Neural cell (in vitro differentiated cells): Measurements from ENCODE around the gene NECTIN2. TPM values are rescaled to one million over a fixed set of nuclear protein-coding genes. Genes with fewer than 3 reads are reported as not detected.

Experiments
- H2AFZ ChIP-seq: fragments of 200-600, 300-800 bp; sonication (generic), shearing (Covaris generic); 2 replicates; pipeline ENCODE4 v1.6.0; 2014; ENCODE audit warnings: low read depth, mild to moderate bottlenecking, antibody characterized with exemption, low read length, moderate library complexity
- H3F3A ChIP-seq: fragments of 200-600 bp; shearing (Covaris generic); 2 replicates; pipeline ENCODE4 v1.6.1; 2016; ENCODE audit warnings: mild to moderate bottlenecking, moderate library complexity, mixed read lengths, antibody characterized with exemption, low read length; ENCODE audit not compliant: insufficient read depth, poor library complexity, severe bottlenecking
- H3K27ac ChIP-seq: fragments of 200-600, 300-800 bp; sonication (generic), shearing (Covaris generic); 2 replicates; pipeline ENCODE4 v1.5.1; 2014; ENCODE audit warnings: mild to moderate bottlenecking, low read length, moderate library complexity
- H3K27me3 ChIP-seq: fragments of 300-800, 200-600 bp; sonication (generic), shearing (Covaris generic); 2 replicates; pipeline ENCODE4 v1.6.0; 2014; ENCODE audit warnings: mild to moderate bottlenecking, low read depth, low read length, moderate library complexity; ENCODE audit not compliant: insufficient read depth
- H3K36me3 ChIP-seq: fragments of 300-800, 200-600 bp; sonication (generic), shearing (Covaris generic); 2 replicates; pipeline ENCODE4 v1.5.1; 2014; ENCODE audit warnings: mild to moderate bottlenecking, antibody characterized with exemption, low read length, moderate library complexity; ENCODE audit not compliant: insufficient read depth
- H3K4me2 ChIP-seq: fragments of 300-800, 200-600 bp; sonication (generic), shearing (Covaris generic); 2 replicates; pipeline ENCODE4 v1.6.0; 2014; ENCODE audit warnings: mild to moderate bottlenecking, low read length
- H3K4me3 ChIP-seq: fragments of 300-800, 200-600 bp; sonication (generic), shearing (Covaris generic); 2 replicates; pipeline ENCODE4 v1.5.1; 2014; ENCODE audit warnings: mild to moderate bottlenecking, low read length, moderate library complexity
- H3K79me2 ChIP-seq: fragments of 200-600 bp; shearing (Covaris generic); replicated peaks from 2 replicates; pipeline ENCODE4 v1.6.0; 2014; ENCODE audit warnings: mild to moderate bottlenecking, low read length, moderate library complexity; ENCODE audit not compliant: insufficient read depth
- H3K9ac ChIP-seq: fragments of 300-800, 200-600 bp; sonication (generic), shearing (Covaris generic); 2 replicates; pipeline ENCODE4 v1.6.1; 2016; ENCODE audit warnings: mild to moderate bottlenecking, low read length, mixed read lengths
- H3K9me2 ChIP-seq: fragments of 200-600 bp; shearing (Covaris generic); 2 replicates; pipeline ENCODE4 v1.6.1; 2016; ENCODE audit warnings: mild to moderate bottlenecking, low read length, mixed read lengths; ENCODE audit not compliant: insufficient read depth
- H3K9me3 ChIP-seq: fragments of 200-600, 300-800 bp; sonication (generic), shearing (Covaris generic); 2 replicates; pipeline ENCODE4 v1.6.1; 2016; ENCODE audit warnings: mild to moderate bottlenecking, mixed run types, low read length, moderate library complexity, mixed read lengths
- H4K20me1 ChIP-seq: fragments of 200-600 bp; shearing (Covaris generic); 2 replicates; pipeline ENCODE4 v1.6.1; 2016; ENCODE audit warnings: mild to moderate bottlenecking, mixed run types; ENCODE audit not compliant: insufficient read depth
- CTCF ChIP-seq: fragments of 450-650 bp; IDR thresholded peaks from 2 replicates; pipeline ENCODE4 v1.5.1; 2014; ENCODE audit warnings: antibody characterized with exemption, mild to moderate bottlenecking, moderate library complexity; ENCODE audit not compliant: poor library complexity, severe bottlenecking
- EP300 ChIP-seq: fragments of 450-650 bp; conservative IDR thresholded peaks from 2 replicates; pipeline ENCODE4 v1.6.1; 2014; ENCODE audit warnings: antibody characterized with exemption, mild to moderate bottlenecking, moderate library complexity; ENCODE audit not compliant: poor library complexity, severe bottlenecking
- EZH2 ChIP-seq: fragments of 200-600, 300-800 bp; shearing (Covaris generic), sonication (generic); IDR thresholded peaks from 2 replicates; pipeline ENCODE4 v1.6.1; 2014; ENCODE audit warnings: antibody characterized with exemption, low read length, borderline replicate concordance, mild to moderate bottlenecking; ENCODE audit not compliant: insufficient read depth, poor library complexity, severe bottlenecking
- MXI1 ChIP-seq: fragments of 450-650 bp; conservative IDR thresholded peaks from 2 replicates; pipeline ENCODE4 v1.6.1; 2014; ENCODE audit warnings: antibody characterized with exemption, mild to moderate bottlenecking; ENCODE audit not compliant: poor library complexity, severe bottlenecking
- POLR2AphosphoS5 ChIP-seq: IDR thresholded peaks from 2 replicates; pipeline ENCODE4 v1.6.1; 2012
- RAD21 ChIP-seq: fragments of 450-650 bp; conservative IDR thresholded peaks from 2 replicates; pipeline ENCODE4 v1.6.1; 2014; ENCODE audit warnings: antibody characterized with exemption, mild to moderate bottlenecking, moderate library complexity
- REST ChIP-seq: IDR thresholded peaks from 2 replicates; pipeline ENCODE4 v1.6.1; 2012; ENCODE audit warnings: borderline replicate concordance
- SMC3 ChIP-seq: fragments of 450-650 bp; conservative IDR thresholded peaks from 2 replicates; pipeline ENCODE4 v1.6.1; 2014; ENCODE audit warnings: antibody characterized with exemption, mild to moderate bottlenecking, moderate library complexity; ENCODE audit not compliant: poor library complexity
- TAF1 ChIP-seq: IDR thresholded peaks from 2 replicates; pipeline ENCODE4 v1.6.1; 2012; ENCODE audit warnings: low read depth
- polyA plus RNA-seq: library from polyadenylated mRNA; depleted of rRNA; stranded (reverse); fragments of >200 nt; gene quantifications from 2 replicates; pipeline ENCODE4 v1.2.3, GENCODE V29; 2014

The NECTIN2 gene
- polyA plus RNA-seq, 1 donor from 2014 or later, result 33.2 TPM

DNA sequence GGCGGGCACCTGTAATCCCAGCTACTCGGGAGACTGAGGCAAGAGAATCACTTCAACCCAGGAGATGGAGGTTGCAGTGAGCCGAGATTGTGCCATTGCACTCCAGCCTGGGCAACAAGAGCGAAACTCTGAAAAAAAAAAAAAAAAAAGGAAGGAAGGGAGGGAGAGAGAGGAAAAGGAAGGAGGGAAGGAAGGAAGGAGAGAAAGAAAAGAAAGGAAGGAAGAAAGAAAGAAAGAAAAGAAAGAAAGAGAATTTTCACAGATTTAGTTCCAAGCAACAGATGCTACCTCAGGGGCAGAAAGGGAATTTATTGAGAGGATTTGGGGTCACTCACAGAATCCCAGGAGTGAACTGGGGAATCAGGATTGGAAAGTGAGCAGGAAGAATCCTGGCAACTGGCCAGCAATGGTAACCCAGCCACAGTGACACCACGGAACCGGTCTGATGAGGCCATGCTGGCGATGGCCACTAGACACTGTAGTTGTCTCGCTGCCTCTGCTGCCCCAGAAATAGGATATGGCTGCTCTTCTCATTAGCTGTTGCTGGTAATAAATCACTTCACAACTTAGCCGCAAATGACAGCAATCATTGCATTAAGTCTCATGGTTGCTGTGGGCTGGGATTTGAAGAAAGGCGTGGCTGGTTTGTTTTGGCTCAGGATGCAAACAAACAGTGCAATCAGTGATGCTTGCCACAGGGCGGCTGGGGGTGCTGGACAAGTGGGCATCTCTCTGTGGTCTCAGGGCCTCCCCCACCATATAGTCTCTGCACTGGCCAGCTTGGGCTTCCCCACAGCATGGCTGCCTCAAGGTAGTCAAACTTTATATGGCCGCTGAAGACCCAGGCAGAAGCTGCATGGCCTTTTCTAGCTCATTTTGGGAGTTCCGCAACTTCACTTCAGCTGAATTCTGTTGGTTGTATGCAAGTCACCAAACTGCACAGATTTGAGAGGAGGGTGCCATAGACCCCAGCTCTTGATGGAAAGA lies 42.4 kb upstream of the NECTIN2 start:
- H3K4me3 ChIP-seq, result no peak overlapping the region
- H3K79me2 ChIP-seq, result no peaks in the 10 kb centered on the region
- peaks cover 3% of the 10 kb centered on the region for H3K27me3 ChIP-seq
- no peaks in the 10 kb centered on the region for H3K9me3 ChIP-seq
- no peaks in the 10 kb centered on the region for H3F3A ChIP-seq
- H3K27ac ChIP-seq, result no peak overlapping the region
- H2AFZ ChIP-seq, result no peak overlapping the region
- TF ChIP-seq TAF1 (no peak), EP300 (no peak), EZH2 (no peak), MXI1 (no peak), POLR2AphosphoS5 (no peak), REST (no peak), SMC3 (no peak), RAD21 (no peak), CTCF (no peak)
- no peaks in the 10 kb centered on the region for H4K20me1 ChIP-seq
- H3K36me3 ChIP-seq, result no peaks in the 10 kb centered on the region
- H3K9me2 ChIP-seq, result no peaks in the 10 kb centered on the region
- H3K4me2 ChIP-seq, result no peak overlapping the region
- no peak overlapping the region for H3K9ac ChIP-seq

- H3K4me3 ChIP-seq, result no peak overlapping the region
- H3K27ac ChIP-seq, result no peak overlapping the region
- no peaks in the 10 kb centered on the region for H3K79me2 ChIP-seq
- no peaks in the 10 kb centered on the region for H3F3A ChIP-seq
- H2AFZ ChIP-seq, result no peak overlapping the region
- H3K9me3 ChIP-seq, result no peaks in the 10 kb centered on the region
- H4K20me1 ChIP-seq, result no peaks in the 10 kb centered on the region
- H3K27me3 ChIP-seq, result peaks cover 7% of the 10 kb centered on the region
- H3K9me2 ChIP-seq, result no peaks in the 10 kb centered on the region
- no peak overlapping the region for H3K9ac ChIP-seq
- TF ChIP-seq REST (no peak), EZH2 (no peak), POLR2AphosphoS5 (no peak), RAD21 (no peak), CTCF (no peak), TAF1 (no peak), SMC3 (no peak), EP300 (no peak), MXI1 (no peak)
- no peaks in the 10 kb centered on the region for H3K36me3 ChIP-seq
- no peak overlapping the region for H3K4me2 ChIP-seq
Measured at GRCh38 chr19:44806291-44806690, 39.8 kb upstream of the NECTIN2 start.
